Suppressor macrophage treated with lipopolysaccharide for 4 hours (primary cell): ENCODE results near the gene RAB31.
"Not testable (repeated sequence)": the region's sequence is repeated elsewhere in the genome, so short reads cannot be mapped to it uniquely, and the experiment has no call there.

Experiments
- DNase-seq: peaks from one replicate; pipeline ENCODE4 v3.0.0-alpha.2; 2020

Gene RAB31

DNA sequence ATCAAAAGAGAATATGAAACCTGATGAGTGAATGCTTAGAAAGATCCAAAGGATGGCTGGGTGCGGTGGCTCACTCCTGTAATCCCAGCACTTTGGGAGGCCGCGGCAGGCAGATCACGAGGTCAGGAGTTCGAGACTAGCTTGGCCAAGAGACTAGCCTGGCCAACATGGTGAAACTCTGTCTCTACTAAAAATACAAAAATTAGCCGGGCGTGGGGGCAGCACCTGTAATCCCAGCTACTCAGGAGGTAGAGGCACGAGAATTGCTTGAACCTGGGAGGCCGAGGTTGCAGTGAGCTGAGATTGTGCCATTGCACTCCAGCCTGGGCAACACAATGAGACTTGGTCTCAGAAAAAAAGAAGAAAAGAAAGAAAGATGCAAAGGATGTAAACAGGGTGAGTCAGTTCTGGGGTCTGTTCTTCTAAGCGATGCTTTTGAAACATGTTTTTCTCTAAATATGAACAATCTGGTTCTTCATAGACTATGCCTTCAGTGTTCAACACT lies 189.7 kb downstream of the RAB31 start:
- not testable (repeated sequence) for DNase-seq

DNA sequence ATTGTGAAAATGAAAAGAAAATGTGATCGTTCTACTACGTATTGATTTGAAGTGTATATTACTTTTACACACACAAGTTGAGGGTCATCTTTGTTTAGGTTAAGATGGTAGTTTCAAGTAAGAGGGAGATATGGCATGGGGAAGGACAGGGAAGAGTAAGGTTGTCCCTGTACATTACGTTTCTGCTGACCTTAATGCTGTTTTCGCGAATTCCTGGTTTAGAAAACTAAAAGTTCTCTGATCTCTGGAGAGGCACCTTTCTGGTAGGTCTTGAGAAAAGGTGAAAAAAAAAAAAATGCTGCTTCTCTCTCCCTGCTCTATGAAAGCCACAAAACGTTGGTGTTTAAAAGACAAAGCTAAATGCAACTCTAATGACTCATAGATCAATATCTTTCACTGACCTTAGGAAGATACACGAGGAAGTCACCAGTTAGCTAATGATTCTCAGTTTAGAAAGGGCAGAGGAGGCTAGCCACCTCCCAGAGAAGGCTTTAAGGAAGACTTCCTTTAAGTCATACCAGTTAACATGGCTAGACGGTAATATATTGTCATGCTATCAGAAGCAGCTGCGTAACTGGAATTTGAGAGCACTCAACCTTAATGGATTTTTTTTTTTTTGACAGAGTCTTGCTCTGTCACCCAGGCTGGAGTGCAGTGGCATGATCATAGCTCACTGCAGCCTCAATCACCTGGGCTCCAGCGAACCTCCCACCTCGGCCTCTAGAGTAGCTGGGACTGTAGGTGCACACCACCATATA lies 190.9 kb downstream of the RAB31 start:
- peak; percentile 63 for DNase-seq

DNA sequence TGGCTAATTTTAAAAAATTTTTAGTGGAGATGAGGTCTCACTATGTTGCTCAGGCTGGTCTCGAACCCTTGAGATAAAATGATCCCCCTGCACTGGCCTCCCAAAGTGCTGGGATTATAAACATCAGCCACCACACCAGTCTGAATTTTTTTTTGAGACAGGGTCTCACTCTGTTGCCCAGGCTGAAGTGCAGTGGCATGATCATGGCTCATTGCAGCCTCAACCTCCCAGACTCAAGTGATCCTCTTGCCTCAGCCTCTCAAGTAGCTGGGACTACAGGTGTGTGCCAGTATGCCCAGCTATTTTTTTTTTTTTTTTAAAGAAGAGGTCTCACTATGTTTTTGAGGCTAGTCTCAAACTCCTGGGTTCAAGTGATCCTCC lies 191.4 kb downstream of the RAB31 start:
- DNase-seq: not testable (repeated sequence)

DNA sequence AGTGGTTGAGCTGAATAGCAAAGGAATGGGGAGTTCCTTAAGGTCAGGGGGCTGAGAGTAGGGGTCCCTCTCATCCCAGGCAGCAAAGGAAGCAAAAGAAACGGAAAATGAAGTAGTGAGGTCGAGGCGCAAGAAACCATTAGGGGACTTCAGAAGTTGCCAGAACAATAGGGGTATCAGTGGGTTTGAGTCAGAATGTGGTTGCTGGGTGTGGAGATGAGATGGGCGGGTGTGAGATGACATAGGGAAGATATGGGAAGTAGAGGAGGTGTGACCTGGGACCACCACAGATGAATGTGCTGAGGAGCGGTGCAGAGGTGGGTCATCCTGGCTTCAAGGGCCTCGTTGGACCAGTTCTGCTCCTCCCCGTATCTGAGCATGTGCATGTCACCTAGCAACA lies 192.6 kb downstream of the RAB31 start:
- DNase-seq: no peak

DNA sequence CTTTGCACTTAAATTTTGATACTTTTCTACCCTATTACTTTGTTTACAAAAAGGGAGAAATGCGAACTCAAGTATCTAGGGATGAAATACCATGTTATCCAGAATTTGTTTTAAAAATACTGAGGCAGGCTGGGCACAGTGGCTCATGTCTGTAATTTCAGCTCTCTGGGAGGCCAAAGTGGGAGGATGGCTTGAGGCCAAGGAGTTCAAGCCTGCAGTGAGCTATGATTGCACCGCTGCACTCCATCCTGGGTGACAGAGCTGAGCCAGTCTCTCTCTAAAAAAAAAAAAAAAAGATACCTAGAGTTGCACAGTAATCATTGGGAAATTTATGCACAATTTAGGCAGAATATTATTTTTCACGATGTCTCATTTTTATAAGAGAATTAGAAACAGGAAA lies 193.3 kb downstream of the RAB31 start:
- DNase-seq: no peak

DNA sequence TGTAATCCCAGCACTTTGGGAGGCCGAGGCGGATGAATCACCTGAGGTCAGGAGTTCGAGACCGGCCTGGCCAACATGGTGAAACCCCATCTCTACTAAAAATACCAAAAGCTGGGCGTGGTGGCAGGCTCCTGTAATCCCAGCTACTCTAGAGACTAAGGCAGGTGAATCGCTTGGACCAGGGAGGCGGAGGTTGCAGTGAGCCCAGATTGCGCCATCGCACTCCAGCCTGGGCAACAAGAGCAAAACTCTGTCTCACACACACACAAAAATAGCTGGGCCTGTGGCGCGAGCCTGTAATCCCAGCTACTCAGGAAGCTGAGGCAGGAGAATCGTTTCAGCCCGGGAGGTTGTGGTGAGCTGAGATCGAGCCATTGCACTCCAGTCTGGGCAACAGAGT lies 194.2 kb downstream of the RAB31 start:
- not testable (repeated sequence) for DNase-seq

DNA sequence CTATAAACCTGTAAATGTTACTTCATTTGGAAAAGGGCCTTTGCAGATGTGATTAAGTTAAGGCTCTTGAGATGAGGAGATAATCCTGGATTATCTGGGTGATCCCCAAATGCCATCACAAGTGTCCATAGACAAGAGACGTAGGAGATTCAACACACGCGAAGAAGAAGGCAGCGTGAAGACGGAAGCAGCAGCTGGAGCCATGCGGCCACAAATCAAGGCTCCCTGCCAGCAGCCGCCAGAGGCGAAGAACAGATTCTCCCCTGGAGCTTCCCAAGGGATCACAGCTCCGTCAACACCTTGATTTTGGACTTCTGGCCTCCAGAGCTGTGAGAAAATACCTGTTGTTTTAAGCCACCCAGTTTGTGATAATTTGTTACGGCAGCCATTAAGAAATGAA lies 194.7 kb downstream of the RAB31 start:
- no peak for DNase-seq

DNA sequence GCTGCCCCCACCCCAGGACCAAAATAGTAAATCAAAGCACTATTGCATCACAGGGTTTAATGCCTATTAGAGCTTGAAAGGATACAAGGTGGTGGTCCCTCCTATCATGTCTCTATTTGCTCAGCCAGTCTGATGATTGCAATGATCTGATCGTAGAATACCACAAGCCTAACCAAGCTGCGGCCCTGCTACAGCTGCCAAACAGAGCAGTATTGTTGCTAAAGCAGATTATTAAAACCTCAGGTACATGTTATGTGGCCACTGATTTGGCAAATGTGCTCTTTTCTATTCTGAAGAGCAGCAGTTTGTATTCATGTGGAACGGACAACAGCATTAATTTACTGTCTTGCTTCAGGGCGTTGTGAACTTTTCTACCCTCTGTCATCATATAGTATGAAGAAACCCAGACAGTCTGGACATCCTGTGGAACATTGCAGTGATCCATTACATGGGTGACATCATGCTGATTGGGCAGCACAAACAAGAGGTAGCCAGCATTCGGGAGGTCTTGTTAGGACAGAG lies 197.4 kb downstream of the RAB31 start:
- no peak for DNase-seq

DNA sequence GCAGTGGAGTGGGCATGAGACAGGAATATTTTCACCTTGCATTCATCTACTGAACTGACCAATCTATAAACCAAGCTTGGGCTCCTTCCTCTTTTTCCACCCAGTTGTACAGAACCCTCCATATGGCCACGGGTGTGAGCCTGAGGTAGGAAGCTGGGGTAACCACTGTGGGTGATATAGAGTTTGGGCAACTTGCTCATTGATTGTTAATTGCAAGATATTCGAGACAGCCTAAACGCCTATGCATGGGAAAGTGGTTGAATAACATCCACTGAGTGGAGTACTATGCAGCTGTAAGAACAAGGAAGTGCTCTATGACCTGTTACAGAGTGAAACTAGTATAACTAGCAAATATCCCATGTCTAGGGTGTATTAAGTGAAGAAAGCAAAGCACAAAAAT lies 198.4 kb downstream of the RAB31 start:
- DNase-seq: peak; percentile 22

DNA sequence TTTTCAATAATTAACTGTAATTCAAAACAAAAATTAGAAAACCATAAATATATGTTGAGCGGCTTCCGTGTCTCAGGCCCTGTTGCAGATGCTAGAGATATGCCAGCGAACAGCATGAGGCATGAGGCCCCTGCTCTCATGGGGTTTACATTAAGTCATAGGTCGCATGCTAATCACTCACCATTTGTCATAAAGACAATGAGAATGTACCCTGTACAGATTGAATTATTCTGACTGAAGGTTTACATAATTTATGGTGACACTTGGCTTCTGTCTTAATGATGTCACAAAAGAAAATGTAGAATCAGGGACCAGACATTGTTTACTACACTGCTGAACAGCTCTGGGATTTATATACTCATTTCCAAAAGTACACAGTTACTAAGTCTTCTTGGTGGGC lies 199.8 kb downstream of the RAB31 start:
- DNase-seq: peak; percentile 43

DNA sequence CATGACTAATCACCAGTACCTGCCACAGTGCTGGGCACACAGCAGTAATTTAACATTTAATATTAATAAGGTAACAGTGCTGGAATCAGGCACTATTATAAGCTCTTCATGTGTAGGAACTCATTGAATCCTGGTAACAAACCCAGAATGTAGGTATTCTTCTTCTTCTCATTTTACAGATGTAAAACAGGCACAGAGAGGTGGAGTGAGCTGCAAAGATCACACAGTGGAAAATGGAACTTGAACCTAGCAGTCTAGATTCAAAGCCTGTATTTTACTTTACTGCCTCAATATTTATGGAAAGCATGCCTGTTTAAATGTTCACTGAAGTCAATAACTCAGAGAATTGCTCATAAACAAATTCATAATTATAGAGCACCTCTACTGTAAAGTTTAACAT lies 202.0 kb downstream of the RAB31 start:
- no peak for DNase-seq

DNA sequence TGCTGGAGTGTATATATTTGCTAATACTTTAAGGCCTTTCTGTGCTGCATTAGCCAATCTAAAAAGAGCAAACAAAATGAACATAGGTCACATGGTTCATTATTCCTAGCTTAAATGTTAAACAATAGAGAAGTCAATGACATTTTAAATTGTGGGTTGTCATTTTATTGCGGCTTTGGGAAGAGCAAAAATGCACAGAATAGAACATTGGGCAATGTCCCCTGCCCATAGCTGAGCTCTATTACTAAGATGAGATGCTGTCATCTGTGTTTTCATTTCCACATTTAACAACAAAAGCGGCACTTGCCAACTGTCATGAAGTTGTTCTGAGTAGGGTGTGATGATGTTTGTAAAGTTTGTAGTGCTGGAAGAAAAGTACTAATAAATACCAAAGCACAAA lies 202.6 kb downstream of the RAB31 start:
- DNase-seq: peak; percentile 94

DNA sequence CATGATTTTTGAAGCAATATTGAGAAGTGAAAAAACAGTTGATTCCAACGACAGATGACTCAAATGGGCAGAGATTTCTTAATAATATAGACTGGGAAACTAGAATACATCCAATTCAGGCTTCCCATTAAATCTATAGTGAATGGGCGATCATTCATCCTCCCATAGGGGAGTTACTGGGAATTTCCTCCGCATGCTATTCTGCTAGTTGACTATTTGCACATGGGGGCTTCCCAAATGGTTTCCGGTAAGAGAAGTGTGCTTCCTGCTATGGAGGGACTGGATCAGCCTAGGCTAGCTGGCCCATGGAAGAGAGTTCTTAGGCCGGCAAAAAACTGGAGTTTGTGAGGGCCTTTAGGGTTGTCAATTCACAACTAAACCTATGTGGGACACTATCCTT lies 203.1 kb downstream of the RAB31 start:
- peak; percentile 45 for DNase-seq
